GM12872 (cell line): ENCODE data around the gene TMEM125.

ENCODE experiments used
- TF ChIP-seq, protein P1 (sequence below): IDR thresholded peaks from 3 replicates; pipeline ENCODE4 v1.5.1; 2011; ENCODE audit warnings: low read depth, mild to moderate bottlenecking, low read length, moderate library complexity; ENCODE audit not compliant: insufficient read depth

The TMEM125 gene

DNA sequence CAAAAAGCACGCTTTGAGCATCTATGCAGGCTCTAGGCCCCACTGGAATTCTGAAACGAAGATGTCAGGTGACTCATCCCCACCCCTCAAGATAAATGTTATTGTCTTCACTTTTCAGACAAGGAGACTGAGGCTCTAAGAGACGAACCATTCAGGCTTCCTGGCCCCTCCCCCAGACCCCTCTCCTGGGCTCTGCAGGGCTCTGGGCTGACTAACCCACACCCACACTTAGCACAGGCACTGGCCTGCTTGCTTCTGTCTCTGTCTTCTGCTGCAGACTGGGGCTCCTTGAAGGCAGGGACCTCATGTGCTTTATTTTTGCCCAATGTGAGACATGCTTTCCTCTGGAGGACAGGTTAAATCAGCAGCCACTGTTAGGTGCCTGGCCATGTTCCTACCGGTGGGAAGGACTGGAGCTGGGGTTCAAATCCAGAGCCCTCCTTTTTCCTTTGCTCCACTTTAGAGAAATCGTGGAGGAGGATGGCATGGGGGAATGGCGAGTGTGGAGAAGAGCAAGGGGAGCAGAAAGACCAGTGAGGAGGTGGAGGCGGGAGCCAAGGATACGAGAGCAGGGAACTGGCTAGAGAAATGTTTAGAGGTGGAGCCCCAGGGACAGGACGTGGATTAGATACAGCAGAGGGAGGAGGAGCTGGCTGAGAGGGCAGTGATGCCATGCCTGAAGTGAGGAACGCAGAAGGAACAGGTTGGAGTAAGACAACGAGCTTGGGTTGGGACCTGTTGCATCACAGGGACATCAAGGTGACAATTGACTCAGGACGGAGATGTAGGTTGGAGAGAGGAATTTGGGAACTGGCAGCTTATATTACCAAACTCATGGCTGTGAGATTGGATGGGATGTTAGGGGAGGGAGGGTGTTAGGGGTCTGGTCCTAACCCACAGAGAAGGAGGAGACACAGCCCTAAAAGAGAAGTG is 1.7 kb downstream of the TMEM125 start:
- TF ChIP-seq, protein P1, sequence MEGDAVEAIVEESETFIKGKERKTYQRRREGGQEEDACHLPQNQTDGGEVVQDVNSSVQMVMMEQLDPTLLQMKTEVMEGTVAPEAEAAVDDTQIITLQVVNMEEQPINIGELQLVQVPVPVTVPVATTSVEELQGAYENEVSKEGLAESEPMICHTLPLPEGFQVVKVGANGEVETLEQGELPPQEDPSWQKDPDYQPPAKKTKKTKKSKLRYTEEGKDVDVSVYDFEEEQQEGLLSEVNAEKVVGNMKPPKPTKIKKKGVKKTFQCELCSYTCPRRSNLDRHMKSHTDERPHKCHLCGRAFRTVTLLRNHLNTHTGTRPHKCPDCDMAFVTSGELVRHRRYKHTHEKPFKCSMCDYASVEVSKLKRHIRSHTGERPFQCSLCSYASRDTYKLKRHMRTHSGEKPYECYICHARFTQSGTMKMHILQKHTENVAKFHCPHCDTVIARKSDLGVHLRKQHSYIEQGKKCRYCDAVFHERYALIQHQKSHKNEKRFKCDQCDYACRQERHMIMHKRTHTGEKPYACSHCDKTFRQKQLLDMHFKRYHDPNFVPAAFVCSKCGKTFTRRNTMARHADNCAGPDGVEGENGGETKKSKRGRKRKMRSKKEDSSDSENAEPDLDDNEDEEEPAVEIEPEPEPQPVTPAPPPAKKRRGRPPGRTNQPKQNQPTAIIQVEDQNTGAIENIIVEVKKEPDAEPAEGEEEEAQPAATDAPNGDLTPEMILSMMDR: no peak

DNA sequence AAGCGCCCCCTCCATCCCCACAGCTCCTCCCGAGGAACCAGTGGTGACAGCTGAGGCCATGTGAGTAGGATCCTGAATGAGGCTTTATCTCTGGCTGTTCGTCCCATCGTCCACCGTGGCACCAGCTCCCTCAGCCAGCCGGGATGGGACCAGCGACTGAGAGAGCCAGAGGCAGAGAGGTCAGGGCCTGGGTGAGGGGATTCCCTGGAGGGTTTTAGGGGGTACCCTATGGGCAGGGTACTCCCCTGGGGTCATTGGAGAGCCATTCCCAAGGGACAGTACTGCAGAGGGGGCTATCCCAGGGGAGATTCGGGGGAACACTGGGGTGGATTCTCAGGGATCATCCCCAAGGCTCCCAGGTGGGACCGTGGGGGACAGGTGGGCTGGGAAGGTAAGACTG is 2.4 kb downstream of the TMEM125 start:
- TF ChIP-seq, protein P1: no peak

DNA sequence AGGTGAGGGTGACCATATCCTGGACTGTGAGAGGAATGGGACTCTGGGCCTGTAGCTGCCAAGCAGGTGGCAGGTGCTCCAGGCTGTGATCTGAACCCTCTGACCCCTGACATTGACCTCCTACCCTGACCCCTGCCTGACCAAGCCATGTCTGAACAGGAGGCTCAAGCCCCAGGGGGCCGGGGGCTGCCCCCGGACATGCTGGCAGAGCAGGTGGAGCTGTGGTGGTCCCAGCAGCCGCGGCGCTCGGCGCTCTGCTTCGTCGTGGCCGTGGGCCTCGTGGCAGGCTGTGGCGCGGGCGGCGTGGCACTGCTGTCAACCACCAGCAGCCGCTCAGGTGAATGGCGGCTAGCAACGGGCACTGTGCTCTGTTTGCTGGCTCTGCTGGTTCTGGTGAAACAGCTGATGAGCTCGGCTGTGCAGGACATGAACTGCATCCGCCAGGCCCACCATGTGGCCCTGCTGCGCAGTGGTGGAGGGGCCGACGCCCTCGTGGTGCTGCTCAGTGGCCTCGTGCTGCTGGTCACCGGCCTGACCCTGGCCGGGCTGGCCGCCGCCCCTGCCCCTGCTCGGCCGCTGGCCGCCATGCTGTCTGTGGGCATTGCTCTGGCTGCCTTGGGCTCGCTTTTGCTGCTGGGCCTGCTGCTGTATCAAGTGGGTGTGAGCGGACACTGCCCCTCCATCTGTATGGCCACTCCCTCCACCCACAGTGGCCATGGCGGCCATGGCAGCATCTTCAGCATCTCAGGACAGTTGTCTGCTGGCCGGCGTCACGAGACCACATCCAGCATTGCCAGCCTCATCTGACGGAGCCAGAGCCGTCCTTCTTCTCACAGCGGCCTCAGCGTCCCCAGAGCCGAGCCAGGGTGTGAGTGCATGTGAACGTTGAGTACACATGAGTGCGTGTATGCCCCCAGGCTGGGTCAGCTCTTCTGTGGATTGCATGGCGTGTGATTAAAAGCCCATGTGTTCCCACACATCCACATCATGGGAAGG is 3.1 kb downstream of the TMEM125 start:
- TF ChIP-seq, protein P1: no peak

DNA sequence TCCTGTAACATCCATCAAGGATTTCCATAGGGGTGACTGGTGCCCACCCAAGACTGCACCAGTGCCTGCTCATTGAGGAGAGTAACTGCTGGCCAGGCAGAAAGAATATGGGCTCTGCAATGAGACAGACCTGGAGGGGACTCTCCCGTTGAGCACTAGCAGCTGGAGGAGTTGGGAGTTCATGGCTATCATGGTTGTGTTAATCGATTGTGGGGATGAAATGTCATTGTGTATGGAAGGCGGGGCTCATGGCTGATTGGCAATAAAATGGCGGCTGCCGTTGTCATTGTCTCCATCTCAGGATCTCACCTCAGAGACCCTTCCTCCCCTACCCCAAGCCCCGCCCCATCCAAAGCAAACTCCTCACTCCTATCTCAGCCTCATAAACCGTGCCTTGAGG is 3.9 kb downstream of the TMEM125 start:
- TF ChIP-seq, protein P1: no peak

DNA sequence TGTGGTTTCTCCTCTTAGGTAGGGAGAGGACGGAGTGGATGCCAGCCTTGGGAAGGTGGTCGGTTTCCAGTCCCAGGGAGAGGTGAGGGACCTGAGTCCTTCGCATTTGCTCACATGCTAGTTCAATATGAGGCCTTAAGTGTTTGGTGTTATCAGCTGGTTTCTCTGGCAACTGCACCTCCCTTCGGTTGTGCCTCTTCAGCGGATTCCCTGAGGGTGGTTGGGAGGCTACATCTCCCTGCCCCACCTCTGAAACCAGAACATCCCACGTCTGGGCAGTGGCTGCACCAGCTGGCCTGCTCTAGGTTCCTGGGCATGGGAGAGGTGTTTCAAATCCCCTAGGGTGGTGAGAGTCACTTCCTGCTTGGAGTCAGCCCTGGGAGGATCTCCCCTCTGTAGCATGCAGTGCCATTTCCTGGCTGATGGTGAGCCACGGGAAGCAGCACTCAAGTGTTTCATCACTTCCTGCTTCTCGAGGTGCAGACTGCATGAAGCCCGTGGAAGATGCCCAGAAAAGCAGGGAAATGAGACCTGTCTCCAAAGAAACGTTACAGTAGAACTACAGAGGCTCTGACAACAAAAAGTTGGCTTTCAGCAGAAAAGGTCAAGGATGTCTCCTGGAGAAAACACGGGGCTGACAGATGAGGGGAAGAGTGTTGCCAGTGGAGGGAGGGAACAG is 4.5 kb downstream of the TMEM125 start:
- TF ChIP-seq, protein P1: no peak

DNA sequence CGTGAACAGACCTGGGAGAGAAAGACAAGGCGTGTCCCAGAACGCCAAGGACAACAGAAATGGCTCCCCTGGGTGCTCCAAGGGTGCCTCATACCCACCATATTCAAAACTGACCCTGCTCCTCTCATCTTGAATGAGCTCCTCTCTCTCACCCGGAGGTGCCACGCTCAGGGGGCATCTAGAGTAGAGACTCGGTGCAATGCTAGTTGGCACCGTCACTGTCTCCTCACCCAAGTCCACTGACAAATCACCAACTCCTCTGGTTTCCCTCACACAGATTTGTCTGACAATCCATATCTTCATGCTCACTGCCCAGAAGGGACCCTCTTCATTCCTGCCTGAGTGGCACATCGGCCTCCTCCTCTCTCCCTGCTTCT is 5.0 kb downstream of the TMEM125 start:
- TF ChIP-seq, protein P1: no peak
